ENCODE data around the gene PLA2G2F. TPM values are rescaled to one million over a fixed set of nuclear protein-coding genes. Genes with fewer than 3 reads are reported as not detected.

Gene PLA2G2F
- total and polyA plus RNA-seq, 2 donors (not counting 3 experiments of a cell fraction or from before 2014, with no cell fraction given), result not detected

- no peak for TF ChIP-seq POLR2AphosphoS5 (IDR thresholded peaks at IDR 0.05; ENCODE audit: insufficient read depth, low read depth, low read length)
- TF ChIP-seq MAX (IDR thresholded peaks at IDR 0.05; ENCODE audit: insufficient read depth, insufficient read length), result no peak
- TF ChIP-seq EZH2 (IDR thresholded peaks at IDR 0.05; ENCODE audit: borderline replicate concordance, low read depth, low read length, severe bottlenecking), result no peak
- TF ChIP-seq GATA2 (IDR thresholded peaks at IDR 0.05; ENCODE audit: insufficient read depth, insufficient read length, low read depth, low read length), result no peak
- no peak for TF ChIP-seq MYC (IDR thresholded peaks at IDR 0.05; ENCODE audit: low read depth, low read length)
- TF ChIP-seq CTCF (IDR thresholded peaks at IDR 0.05; ENCODE audit: extremely low read depth in 1 of 2, insufficient read depth in 1 of 2, low read depth in 1 of 2, low read length in 2 of 2), result no peak
- no peak for TF ChIP-seq JUN (IDR thresholded peaks at IDR 0.05; ENCODE audit: borderline replicate concordance, insufficient read depth, insufficient read length, low read depth)
- TF ChIP-seq POLR2A (IDR thresholded peaks at IDR 0.05; ENCODE audit: low read depth, low read length), result no peak
- TF ChIP-seq FOS (IDR thresholded peaks at IDR 0.05; ENCODE audit: borderline replicate concordance, insufficient read depth, low read length), result no peak
- Histone ChIP-seq H3K9ac (replicated peaks; ENCODE audit: extremely low read depth, insufficient read depth, low read length) (no peak overlapping the region), H3K27me3 (ENCODE audit: control insufficient read depth in 2 of 2, insufficient read depth in 2 of 2, low read length in 2 of 2) (no peaks in the 10 kb centered on the region), H3K4me1 (ENCODE audit: control insufficient read depth, extremely low read depth, insufficient read depth, low read length) (peaks cover 14% of the 10 kb centered on the region), H3K9me3 (replicated peaks; ENCODE audit: control insufficient read depth, insufficient read depth, low read length) (no peaks in the 10 kb centered on the region), H3K4me3 (replicated peaks in 1 of 3; ENCODE audit: insufficient read depth in 1 of 3, low read depth in 1 of 3, low read length in 3 of 3) (no peak overlapping the region), H4K20me1 (replicated peaks; ENCODE audit: control insufficient read depth, extremely low read depth, insufficient read depth, low read length) (no peaks in the 10 kb centered on the region), H3K9me1 (replicated peaks; ENCODE audit: control insufficient read depth, extremely low read depth, insufficient read depth, low read length) (no peaks in the 10 kb centered on the region), H3K4me2 (ENCODE audit: insufficient read depth, low read length) (no peak overlapping the region), H3K36me3 (ENCODE audit: control insufficient read depth in 2 of 2, extremely low read depth in 1 of 2, insufficient read depth in 2 of 2, low read length in 2 of 2) (no peaks in the 10 kb centered on the region), H3K79me2 (ENCODE audit: control insufficient read depth, insufficient read depth, low read length) (no peaks in the 10 kb centered on the region), H2AFZ (ENCODE audit: low read depth, low read length) (no peak overlapping the region), H3K27ac (ENCODE audit: insufficient read depth, low read depth, low read length) (no peak overlapping the region)
- ChIA-PET CTCF (no interaction called here), POLR2A (no interaction called here)
- FAIRE-seq (no peak), DNase-seq (ENCODE audit: low read depth, low spot score) (no peak)
- intact Hi-C loops (cut with micrococcal nuclease) (no loop called here), dilution Hi-C loops (cut with MboI; ENCODE audit: extremely low pct_ligation_motif_present, low sequenced_read_pairs) (no loop called here)
- no TSS peak for BruUV-seq (replicated peaks)
These were observed 26.7 kb upstream of the PLA2G2F start for GRCh38 chr1:20112279-20113000.

Data from endothelial cell of umbilical vein (primary cell).